ENCODE results near the gene FANCM.

DNA sequence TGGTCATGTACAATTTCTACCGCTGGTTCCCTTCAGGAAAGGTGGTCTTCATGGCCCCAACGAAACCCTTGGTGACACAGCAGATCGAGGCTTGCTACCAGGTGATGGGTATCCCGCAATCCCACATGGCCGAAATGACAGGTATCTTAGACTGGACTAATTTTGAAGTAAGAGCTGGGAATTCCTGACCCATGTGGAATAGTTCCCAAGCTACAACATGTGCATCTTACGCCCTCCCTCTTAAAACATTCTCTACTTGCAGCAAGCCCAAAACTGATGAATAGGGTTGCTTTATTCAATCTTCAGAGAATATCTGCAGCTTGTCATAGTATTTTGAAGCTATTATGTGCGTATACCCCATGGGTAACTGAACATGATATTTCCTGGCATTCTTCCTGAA lies 669 bp downstream of the FANCM start:
- TF ChIP-seq FOXP2 (optimal IDR thresholded peaks at IDR 0.05; ENCODE audit: control extremely low read depth, extremely low read length, insufficient read depth) = no peak
- TF ChIP-seq EZH2 (IDR thresholded peaks at IDR 0.05) = no peak

Data from SK-N-MC (cell line).